NCI-H2029 (cell line): ENCODE results near the gene DOCK1.

Source experiments
- DNase-seq: peaks from one replicate; lab custom pipeline; 2025; lab: John Stamatoyannopoulos, UW

The DOCK1 gene

DNA sequence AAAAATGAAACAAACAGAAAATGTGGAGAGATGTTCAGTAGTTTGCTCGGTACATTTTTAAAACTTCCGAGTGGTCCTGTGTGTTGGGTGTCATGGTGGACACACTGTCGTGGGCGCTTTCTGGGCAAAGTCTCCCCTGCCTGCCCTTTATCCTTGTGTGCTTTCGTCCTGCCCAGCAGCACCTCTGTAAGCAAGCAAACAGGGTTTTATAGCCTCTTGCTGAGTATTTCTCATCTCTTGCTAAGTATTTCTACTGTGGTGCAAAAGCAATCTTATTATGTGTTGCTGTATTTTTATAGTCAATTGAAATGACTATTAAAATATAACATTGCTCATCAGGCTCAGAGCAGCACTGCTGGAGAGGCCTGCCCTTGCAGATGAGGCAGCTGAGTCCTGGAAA, 48.7 kb downstream of the DOCK1 start:
- DNase-seq, result no peak

DNA sequence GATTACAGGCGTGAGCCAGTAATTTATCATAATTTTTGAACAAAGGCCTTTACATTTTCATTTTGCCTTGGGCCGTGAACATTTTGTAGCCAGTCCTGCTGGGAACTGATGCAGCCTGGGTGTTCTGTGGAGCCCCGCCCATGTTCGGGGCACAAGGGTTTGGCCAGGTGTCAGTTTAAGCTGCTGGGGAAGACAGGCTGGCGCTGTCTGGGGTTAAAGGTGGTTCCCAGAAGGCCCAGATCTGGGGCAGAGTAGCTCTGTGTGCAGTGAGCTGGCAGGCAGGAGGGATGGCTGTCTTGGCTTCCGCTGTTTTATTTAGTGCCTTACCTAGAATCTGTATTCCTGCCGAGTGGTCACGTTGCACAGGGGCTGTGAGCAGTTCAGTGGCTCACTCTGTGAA, 50.2 kb downstream of the DOCK1 start:
- no peak for DNase-seq

DNA sequence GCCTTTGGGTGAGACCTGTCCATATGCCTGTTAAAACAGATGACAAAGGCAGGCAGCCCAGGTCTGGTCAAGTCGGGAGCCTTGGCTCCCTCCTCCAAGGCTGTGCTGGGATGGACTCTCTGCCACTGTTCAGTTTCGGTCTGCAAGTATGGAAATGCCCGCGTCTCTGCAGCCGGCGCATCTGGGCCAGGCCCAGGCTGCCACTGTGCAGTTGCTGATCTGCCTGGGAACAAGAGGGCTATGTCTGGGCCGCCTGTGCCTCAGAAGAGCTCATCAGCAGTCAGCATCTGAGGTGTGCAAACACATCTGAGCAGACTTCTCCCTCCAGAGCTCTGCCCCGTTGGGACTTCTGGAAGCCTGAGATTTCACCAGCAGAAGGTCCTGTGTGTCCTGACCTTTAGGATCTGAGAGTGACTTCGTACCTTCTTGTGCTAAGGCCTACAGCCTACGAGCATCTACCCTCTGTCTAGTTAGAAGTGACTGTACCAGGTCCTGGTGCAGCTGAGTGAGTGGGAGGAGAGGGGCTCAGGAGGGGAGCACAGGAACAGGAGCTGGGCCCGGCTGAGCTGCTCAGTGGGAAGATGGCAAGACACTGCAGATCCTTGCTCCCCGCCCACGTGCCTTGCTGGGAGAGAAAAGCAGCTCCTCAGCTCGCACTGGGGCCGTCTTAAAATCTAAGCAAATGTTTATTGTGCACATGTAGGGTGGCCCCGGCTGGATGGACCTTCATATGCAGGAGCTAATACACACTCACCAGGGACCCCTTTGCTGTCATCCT, 50.9 kb downstream of the DOCK1 start:
- no peak for DNase-seq

DNA sequence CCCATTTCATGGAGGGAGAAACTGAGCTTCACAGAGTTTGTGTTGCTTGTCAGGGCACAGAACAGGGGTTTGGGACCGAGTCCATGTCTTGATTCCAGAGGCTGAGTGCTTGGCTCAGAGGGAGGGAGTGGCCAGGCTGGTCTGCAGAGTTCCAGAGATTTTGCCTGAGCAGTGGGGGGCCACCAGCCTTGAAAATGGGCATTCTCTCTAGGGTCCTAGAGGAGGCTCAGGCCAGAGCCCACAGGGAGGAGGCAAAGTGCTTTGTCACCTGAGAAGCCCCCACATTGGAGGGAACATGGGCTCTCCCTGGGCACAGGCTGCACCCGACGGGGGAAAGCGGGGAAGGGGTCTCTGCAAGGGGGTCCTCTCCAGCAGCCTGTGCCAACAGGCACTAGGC, 51.5 kb downstream of the DOCK1 start:
- no peak for DNase-seq

DNA sequence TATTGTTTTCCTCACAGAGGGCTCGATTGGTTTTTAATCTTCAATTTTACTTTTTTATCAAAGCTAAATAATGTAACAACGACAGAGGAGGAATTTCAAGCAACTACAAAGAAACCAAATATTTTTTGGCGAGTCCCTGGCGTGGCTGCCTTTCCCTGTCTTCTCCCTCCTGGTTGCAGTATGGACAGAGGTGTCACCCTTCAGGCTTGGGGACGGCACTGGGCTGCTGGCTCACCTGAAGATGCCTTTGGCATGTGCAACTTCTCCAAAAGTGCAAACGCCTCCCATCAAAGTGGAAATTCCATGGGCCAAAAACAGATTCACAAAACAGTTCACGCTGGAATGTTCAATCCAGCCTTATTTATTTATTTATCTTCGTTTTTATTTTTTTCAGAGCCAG, 51.9 kb downstream of the DOCK1 start:
- no peak for DNase-seq

DNA sequence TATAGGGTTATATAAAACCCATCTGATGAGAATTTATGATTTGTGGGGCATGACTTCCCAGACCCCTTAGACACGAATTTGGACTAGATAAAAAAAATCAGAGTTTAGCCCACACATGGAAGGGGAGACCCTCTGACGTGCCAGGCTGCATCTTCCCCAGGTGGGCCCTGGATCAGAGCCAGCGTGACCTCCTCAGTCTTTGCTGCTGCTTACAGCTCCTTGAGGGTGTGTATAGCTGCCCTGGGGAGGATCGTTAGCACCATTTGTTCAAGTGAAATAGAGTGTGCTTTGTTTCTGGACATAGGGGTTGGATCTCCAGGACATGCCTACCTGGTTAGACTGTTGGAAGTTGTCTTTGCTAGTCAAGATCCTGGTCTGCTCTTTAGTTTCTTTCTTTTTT, 54.2 kb downstream of the DOCK1 start:
- no peak for DNase-seq

DNA sequence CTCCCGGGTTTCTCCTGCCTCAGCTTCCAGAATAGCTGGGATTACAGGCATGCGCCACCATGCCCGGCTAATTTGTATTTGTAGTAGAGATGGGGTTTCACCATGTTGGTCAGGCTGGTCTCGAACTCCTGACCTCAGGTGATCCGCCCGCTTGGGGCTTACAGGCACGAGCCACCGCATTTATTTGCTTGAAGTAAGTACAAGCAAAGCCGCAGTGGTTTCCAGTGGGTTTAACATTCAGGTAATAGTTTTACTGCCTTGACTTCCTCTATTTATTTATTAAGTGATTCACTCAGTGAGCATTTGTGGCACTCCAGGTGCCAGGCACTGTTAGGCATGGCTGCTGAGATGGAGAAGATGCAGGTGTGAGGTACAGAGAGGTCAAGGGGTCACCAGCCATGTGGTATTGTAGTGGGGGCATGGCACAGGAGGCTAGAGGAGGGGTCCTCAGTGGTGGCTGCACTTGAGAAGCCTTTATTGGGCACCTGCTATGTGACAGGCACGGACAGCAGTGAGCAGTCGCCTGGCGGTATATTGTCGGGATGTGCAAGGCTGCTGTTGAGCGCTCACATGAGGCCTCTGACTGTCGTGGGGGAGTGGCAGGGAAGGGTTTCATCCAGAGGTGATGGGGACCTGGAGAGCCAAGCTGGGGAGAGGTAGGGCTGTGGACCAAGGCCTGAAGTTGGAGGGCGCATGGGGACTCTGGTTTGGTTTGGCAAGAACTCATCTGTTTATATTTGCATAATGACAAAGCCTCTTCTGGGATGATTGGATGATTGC, 54.9 kb downstream of the DOCK1 start:
- DNase-seq, result no peak

DNA sequence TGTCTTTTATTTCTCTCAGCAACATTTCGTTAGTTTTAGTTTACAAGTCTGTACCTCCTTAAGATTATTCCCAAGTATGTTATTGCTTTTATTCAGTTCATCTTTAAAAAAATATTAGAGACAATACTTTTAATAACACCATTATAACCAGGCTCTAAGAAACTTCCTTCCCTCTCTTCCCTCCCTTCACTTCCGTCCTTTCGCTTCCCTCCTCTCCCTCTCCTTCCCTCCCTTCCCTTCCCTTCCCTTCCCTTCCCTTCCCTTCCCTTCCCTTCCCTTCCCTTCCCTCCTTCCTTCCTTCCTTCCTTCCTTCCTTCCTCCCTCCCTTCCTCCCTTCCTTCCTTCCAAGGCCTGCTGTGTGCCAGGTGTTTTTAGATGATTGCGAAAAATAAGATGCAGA, 58.1 kb downstream of the DOCK1 start:
- DNase-seq, result no peak

DNA sequence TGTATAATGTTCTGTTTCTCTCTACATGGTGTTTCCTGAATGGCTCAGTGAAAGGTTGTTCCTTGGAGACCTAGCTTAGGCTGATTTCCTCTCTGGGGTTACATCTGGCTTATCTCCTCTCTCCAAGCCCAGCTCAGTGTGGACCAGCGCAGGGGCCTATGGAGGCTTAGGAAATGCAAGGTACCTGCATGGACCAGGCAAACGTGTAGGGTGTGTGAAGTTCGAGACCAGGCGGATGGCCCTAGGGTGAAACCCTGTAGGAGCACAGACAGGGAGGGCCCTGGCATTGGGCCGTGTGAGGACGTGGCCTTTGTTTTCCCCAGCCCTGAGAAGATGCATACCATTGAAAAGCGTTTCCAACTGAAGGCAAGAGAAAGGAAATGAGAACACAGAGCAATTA, 59.0 kb downstream of the DOCK1 start:
- DNase-seq, result no peak

DNA sequence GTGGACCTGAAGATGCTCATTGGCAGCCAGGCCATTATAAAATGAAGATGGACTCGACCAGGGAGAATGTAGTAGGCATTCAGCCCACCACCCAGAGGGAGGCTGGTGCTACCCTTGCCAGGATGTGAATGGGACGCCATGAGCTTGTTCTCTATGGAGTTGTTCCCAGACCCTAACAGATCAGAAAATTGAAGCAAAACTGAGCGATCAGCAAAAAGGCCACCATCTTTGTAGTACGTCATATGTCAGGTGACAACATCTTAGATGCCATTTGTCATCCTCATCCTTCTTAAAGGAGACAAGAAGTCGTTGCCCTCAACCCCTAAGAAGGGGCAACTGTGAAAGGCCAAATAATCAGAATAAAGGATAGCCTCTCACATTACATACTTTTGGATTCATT, 61.7 kb downstream of the DOCK1 start:
- no peak for DNase-seq

DNA sequence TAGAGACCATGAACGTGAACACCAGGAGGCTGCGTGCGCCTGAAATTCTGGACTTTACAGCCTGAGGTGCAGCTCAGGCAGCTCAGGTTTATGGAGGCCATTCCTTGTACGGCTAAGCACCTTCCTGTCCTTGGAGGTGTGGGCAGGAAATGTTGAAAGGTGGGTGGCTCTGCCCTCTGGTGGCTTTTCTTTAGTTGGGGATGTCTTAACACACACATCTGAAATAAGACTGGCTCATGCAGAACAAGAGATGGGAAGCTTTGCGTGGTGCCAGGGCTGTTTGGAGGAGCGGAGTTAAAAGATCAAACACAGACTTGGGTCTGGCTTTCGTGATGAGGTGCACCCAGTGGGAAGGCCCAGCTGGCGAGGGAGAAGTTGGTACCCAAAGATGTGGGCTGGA, 64.1 kb downstream of the DOCK1 start:
- no peak for DNase-seq

DNA sequence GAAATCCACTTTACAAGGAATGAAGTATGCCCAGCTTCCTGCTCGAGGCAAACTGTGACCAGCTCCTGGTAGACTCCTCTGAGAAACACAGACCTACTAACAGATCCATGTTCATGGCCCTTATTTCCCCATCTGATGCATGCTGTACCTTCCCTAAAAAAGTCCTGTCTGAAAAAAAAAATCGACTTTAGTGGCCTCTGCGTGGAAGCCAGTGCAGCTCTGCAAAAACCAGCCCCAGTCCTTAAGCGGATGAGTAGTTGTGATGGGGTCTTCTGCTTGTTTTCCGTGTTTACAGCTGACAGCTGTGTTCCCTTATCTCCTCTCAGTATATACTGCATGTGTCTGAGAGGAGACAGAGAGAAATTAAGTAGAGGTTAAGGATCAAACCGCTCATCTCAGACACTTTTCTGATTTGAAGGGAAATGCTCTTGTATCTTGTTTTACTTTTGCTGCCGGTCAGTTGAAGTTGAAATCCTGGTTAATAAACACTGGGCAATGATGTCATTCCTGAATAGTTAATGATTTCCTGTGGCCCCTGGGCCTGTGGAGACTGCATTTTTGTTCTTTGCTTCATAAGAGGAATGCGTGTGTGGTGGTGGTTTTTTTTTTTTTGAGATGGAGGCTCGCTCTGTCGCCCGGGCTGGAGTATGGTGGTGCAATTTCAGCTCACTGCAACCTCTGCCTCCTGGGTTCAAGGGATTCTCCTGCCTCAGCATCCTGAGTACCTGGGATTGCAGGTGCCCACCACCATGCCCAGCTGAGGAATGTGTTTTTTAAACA, 67.6 kb downstream of the DOCK1 start:
- no peak for DNase-seq

DNA sequence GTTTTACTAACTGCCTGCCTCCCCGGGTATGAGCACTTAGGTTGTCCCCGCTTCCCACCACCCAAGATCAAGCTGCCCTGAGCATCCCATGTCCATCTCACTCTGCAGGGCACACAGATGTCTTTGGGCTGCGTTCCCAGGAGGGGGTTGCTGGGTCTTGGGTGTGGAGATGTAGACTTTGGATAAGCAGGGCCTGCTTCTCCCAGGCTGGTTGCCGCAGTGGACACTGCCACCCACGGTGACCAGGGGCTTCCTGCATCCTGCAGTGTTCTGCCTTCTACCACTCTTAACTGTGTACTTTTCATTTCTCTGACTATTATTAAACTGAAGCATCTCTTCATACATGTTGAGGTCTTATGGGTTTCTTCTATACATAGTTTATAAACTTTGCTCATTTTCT, 70.0 kb downstream of the DOCK1 start:
- DNase-seq, result no peak

DNA sequence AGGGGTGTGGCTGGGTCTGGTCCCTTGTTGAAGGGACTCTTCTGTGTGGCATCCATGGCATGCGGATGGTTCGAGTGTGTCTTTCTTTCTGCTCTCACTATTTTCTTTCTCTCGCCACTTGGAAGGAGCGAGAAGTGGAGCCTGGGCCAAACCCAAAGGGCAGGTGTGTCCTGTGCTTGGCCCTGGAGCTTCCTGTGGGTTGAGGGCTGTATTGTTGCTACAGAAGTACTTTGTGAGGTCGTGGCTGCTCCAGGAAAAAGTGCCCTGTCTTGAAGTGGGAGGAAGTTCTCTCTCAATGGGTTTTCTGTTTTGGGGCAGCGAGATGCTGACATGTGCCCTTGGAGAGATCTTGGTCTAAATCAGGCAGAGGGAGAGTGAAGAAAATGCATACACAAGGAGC, 72.0 kb downstream of the DOCK1 start:
- no peak for DNase-seq

DNA sequence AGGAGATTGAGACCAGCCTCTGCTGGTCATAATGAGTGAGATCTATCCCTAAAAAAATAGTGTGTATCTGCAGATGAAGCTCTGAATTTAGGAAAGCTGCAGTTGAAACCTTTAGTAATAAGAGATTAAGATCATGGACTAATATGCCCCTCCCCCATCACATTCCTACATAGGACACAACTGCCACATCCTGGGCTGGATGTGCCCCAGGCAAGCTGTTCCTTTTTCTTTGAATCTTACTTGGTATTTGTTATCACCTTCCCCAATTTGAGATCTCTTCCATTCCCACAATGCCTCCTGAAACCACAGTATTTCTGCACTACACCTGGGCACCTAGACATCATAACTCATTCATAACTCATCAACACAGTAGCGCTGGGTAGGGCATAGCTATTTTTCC, 74.1 kb downstream of the DOCK1 start:
- DNase-seq, result no peak

DNA sequence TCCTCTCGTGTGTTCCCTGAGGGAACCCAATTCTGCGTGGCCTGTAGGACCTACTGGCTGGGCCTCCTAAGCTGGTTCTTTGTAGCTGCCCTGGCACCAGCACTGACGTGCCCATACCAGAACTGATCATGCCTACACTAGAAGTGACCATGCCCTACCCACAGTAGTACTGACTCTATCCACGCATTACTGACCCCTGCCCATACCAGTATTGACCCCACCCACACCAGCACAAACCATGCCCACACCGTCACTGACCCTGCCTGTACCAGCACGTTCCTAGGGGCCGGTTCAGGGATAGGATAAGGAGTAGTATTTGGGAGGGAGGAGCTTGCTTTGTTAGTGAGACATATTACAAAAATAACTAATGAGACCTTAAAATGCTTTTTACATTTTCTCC, 88.0 kb downstream of the DOCK1 start:
- DNase-seq, result no peak

DNA sequence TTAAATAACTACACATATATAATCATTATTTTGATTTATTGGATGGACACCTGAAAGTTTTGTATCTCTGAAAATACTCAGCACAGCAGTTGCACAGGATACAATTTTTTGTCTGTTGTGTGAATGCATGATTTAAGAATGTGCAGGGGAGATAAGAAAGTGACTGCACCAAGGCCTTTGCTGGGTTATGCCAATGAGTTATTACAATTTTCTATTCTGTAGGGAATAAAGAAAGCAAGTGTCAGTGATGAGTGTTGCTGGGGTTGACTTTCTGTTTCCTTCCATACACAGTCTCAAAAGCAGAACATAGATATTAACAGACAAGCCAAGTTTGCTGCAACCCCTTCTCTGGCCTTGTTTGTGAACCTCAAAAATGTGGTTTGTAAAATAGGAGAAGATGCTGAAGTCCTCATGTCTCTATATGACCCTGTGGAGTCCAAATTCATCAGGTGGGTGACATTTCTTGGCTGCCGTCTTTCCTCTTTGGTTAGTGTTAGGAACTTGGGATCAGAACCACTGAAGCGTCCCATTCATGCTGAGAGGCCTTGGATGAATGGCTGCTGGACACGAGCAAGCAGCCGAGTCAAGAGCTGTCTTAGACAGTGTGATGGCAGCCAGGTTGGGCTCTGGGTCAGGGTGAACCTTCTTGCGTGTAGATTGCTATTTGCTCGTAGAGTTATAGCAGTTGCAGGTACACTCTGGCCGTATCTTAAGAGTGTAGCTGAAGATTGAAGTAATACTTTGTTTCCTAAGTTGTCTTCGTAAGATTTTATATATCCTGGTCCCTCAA, 92.8 kb downstream of the DOCK1 start:
- no peak for DNase-seq

DNA sequence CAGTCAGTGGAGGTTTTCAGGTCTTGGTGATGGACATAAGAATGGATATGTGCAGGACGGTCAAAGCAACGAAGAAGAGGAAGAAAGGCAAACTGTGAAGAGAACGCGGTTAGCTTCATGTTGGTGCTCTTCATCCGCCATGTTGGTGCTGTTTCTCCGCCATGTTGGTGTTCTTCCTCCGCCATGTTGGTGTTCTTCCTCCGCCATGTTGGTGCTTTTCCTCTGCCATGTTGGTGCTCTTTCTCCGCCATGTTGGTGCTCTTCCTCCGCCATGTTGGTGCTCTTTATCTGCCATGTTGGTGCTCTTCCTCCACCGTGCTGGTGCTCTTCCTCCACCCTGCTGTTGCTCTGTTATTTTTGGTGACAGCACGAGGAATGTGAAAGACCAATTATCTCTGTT, 95.4 kb downstream of the DOCK1 start:
- no peak for DNase-seq

DNA sequence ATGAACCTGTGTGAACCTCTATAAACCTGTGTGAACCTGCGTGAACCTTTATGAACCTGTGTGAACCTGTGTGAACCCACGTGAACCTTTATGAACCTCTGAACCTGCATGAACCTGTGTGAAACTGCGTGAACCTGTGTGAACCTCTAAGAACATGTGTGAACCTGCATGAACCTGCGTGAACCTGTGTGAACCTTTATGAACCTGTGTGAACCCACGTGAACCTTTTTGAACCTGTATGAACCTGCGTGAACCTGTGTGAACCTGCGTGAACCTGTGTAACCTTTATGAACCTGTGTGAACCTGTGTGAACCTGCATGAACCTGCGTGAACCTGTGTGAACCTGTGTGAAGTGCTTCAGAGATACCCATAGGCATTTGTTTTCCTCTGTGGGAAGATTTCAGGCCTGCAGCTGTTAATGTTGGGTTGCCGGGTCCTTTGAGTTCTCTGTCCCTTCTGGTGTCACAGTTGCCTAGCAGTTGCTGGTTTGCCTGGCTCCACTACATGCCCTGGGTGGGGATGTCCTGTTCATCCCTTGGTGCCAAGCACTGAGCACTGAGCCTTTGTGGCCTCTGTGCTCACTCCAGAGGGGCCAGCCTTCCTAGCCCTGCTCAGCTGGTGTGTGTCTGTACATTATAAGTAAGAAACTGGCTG, 97.9 kb downstream of the DOCK1 start:
- no peak for DNase-seq

DNA sequence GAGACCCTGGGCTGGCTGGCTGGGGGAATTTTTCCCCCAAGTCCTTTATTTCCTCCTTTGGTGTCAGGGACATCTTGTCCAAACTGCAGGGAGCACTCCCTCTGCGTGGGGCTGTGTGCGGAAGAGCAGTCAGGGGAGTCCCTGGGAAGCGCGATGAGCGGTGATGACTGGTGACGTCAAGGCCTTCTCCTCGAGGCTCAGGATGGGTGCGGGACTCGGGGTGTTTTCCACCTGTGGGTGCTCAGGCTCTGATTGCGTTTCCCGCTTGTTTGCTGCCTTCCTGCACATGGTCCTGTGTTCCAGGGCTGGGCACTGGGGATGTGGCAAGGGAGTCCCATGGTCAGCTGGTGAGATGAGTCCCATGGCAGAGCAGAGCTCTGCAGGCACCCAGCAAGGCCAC, 101.2 kb downstream of the DOCK1 start:
- DNase-seq, result no peak

DNA sequence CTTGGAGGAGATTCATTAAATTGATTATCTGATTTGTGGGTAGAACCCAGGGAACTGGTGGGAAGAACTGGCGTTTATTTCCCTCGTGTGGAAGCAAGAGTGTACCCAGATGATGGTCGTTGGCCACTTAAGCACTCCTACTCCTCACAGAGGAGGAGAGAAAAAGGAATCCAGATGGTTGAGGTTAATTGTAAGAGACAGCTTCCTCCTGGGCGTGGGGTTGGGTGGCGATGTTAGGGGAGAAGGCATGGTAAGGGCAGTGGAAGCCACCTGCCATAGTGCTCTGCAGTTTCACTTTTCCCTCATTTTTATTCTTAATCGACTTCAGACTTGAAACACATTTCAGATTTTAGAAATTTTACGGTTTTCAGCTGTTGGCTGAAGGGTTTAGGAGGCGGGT, 104.1 kb downstream of the DOCK1 start:
- no peak for DNase-seq

DNA sequence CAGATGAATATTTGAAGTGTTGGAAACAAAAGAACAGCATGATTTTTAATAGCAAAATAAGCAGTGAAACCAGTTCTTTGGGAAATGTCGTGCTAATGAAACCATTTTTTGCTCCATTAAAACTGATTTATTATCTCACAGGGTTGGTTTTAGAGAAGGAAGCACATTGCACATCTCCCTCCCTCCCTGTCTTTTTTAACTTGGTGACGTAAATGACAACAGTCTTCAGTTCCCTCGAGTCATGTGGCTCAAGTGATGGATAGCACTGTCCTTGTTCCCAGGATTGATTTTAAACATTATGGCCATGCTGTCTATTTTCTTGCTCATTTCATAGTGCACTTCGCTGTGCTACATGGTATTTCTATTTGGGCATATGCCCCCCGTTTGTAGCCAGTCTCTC, 105.9 kb downstream of the DOCK1 start:
- no peak for DNase-seq
